KMS-11 (cell line): Measurements from ENCODE around the gene GAL3ST3.
A peak's percentile ranks its signal among the peaks of the same experiment; 100 is the strongest.
"Not testable (repeated sequence)": the region's sequence is repeated elsewhere in the genome, so short reads cannot be mapped to it uniquely, and the experiment has no call there.

Experiments
- H2AFZ ChIP-seq: fragments of 200-600 bp; sonication (generic); 2 replicates; pipeline ENCODE4 v1.6.1; 2016; ENCODE audit warnings: antibody characterized with exemption, mixed run types, low read depth
- H3K27ac ChIP-seq: fragments of 200-600 bp; sonication (generic); 2 replicates; pipeline ENCODE4 v1.6.1; 2016; ENCODE audit warnings: mild to moderate bottlenecking, mixed run types
- H3K27me3 ChIP-seq: fragments of 200-600 bp; sonication (generic); 2 replicates; pipeline ENCODE4 v1.6.1; 2017; ENCODE audit warnings: mild to moderate bottlenecking, low read depth, mixed run types, moderate library complexity; ENCODE audit not compliant: insufficient read depth
- H3K36me3 ChIP-seq: fragments of 200-600 bp; sonication (generic); 2 replicates; pipeline ENCODE4 v1.6.1; 2017; ENCODE audit warnings: mild to moderate bottlenecking, mixed run types; ENCODE audit not compliant: insufficient read depth
- H3K4me1 ChIP-seq: fragments of 200-600 bp; sonication (generic); 2 replicates; pipeline ENCODE4 v1.6.1; 2016; ENCODE audit warnings: mild to moderate bottlenecking, low read depth, mixed run types; ENCODE audit not compliant: poor library complexity, severe bottlenecking
- H3K4me2 ChIP-seq: fragments of 200-600 bp; sonication (generic); 2 replicates; pipeline ENCODE4 v1.7.0; 2016; ENCODE audit warnings: mild to moderate bottlenecking, mixed run types
- H3K4me3 ChIP-seq: fragments of 200-600 bp; sonication (generic); IDR thresholded peaks from 2 replicates; pipeline ENCODE4 v1.6.1; 2017; ENCODE audit warnings: low read depth, low read length, mixed read lengths; ENCODE audit not compliant: insufficient read depth
- H3K79me2 ChIP-seq: fragments of 200-600 bp; sonication (generic); 2 replicates; pipeline ENCODE4 v1.6.1; 2016; ENCODE audit warnings: low read depth, mixed run types; ENCODE audit not compliant: insufficient read depth
- H3K9ac ChIP-seq: fragments of 200-600 bp; sonication (generic); 2 replicates; pipeline ENCODE4 v1.6.1; 2016; ENCODE audit warnings: mild to moderate bottlenecking, mixed run types
- H4K20me1 ChIP-seq: fragments of 200-600 bp; sonication (generic); 2 replicates; pipeline ENCODE4 v1.6.1; 2016; ENCODE audit warnings: mild to moderate bottlenecking, mixed run types; ENCODE audit not compliant: insufficient read depth
- CTCF ChIP-seq: fragments of 200-600 bp; sonication (generic); conservative IDR thresholded peaks from 2 replicates; pipeline ENCODE4 v1.6.1; 2017; ENCODE audit warnings: low read depth, mild to moderate bottlenecking, antibody characterized with exemption, low read length, moderate library complexity, mixed read lengths

GAL3ST3 gene

GRCh38 chr11:66035653-66036333 lies 13.2 kb downstream of the GAL3ST3 start:
- H4K20me1 ChIP-seq = no peaks in the 10 kb centered on the region
- H3K79me2 ChIP-seq = no peaks in the 10 kb centered on the region
- TF ChIP-seq CTCF = no peak
- no peak overlapping the region for H3K4me2 ChIP-seq
- H3K27me3 ChIP-seq = no peaks in the 10 kb centered on the region
- no peak overlapping the region for H3K27ac ChIP-seq
- H3K4me1 ChIP-seq = no peaks in the 10 kb centered on the region
- no peak overlapping the region for H2AFZ ChIP-seq
- no peak overlapping the region for H3K4me3 ChIP-seq
- no peaks in the 10 kb centered on the region for H3K36me3 ChIP-seq
- H3K9ac ChIP-seq = no peak overlapping the region

- H3K4me1 ChIP-seq = peaks cover 7% of the 10 kb centered on the region
- no peak for TF ChIP-seq CTCF
- no peaks in the 10 kb centered on the region for H3K36me3 ChIP-seq
- no peak overlapping the region for H2AFZ ChIP-seq
- H3K9ac ChIP-seq = no peak overlapping the region
- H3K27ac ChIP-seq = no peak overlapping the region
- no peaks in the 10 kb centered on the region for H3K27me3 ChIP-seq
- no peaks in the 10 kb centered on the region for H3K79me2 ChIP-seq
- H4K20me1 ChIP-seq = no peaks in the 10 kb centered on the region
- H3K4me2 ChIP-seq = no peak overlapping the region
- no peak overlapping the region for H3K4me3 ChIP-seq
Measured at GRCh38 chr11:66032957-66033735, 15.8 kb downstream of the GAL3ST3 start.

- peak within 1 kb of the TSS; percentile 49; the same call in 1 of the 2 replicates for H3K9ac ChIP-seq
- no peak within 1 kb of the TSS for H3K4me3 ChIP-seq
- H4K20me1 ChIP-seq = no peaks in the 10 kb centered on the region
- peak within 1 kb of the TSS; percentile 31; the same call in 1 of the 2 replicates for H2AFZ ChIP-seq
- H3K4me2 ChIP-seq = peak within 1 kb of the TSS; percentile 46
- H3K4me1 ChIP-seq = peaks cover 38% of the 10 kb centered on the region
- TF ChIP-seq CTCF = no peak
- no peaks in the 10 kb centered on the region; the same call in 1 of the 2 replicates for H3K27me3 ChIP-seq
- peak within 1 kb of the TSS; percentile 73 for H3K27ac ChIP-seq
- no peaks in the 10 kb centered on the region for H3K36me3 ChIP-seq
- H3K79me2 ChIP-seq = no peaks in the 10 kb centered on the region
Measured at GRCh38 chr11:66026017-66026529, 22.9 kb downstream of the GAL3ST3 start, which contains the start of gene CATSPER1. CATSPER1 (minus strand) TSS chr11:66026479; CDS start chr11:66026379, 100 bp downstream.

- not testable (repeated sequence) for H3K9ac ChIP-seq, H3K4me2 ChIP-seq, H3K79me2 ChIP-seq, H3K4me3 ChIP-seq, H4K20me1 ChIP-seq, H3K27me3 ChIP-seq, H3K27ac ChIP-seq, H3K36me3 ChIP-seq
- Histone ChIP-seq H3K4me1 (peaks cover 40% of the 10 kb centered on the region), H2AFZ (0 out of 2 replicates have a peak overlapping the region, but pooled peaks have one; percentile 62)
Measured at GRCh38 chr11:66023186-66023440, 25.8 kb downstream of the GAL3ST3 start.
